ENCODE results near the gene AP3B2.

Gene AP3B2

GRCh38 chr15:82611348-82611747 lies 98.3 kb downstream of the AP3B2 start:
- in situ Hi-C loops (cut with MboI; ENCODE audit: low sequenced_read_pairs): no loop called here
